Body of pancreas (tissue), 4 donors: Measurements from ENCODE around the gene STX8. TPM values are rescaled to one million over a fixed set of nuclear protein-coding genes. Genes with fewer than 3 reads are reported as not detected.

ENCODE experiments used
- ATAC-seq: fragments of 150-250 bp; one replicate; pipeline ENCODE4 v1.9.1; 2016
- DNase-seq, 4 donors: peaks; one replicate each; pipeline ENCODE4 v3.0.0-alpha.2; 2019
- H3K27ac ChIP-seq, 4 donors: fragments of 200-600 bp; sonication (generic); 1 replicate in 3 of 4; 2 replicates in 1 of 4; pipeline versions ENCODE4 v1.5.1 to v1.6.1; 2016 to 2019; ENCODE audit warnings: mild to moderate bottlenecking in 1 of 4, mixed read lengths in 1 of 4, moderate library complexity in 1 of 4
- H3K27me3 ChIP-seq, 2 donors: fragments of 200-600 bp; sonication (generic); one replicate each; pipeline ENCODE4 v1.6.0; 2016; ENCODE audit warnings: mild to moderate bottlenecking in 1 of 2
- H3K36me3 ChIP-seq, 2 donors: fragments of 200-600 bp; sonication (generic); replicated peaks in 1 of 2; 2 replicates each; pipeline ENCODE4 v1.5.1; 2016; ENCODE audit warnings: low read depth in 2 of 2; ENCODE audit not compliant: insufficient read depth in 1 of 2
- H3K4me1 ChIP-seq: fragments of 200-600 bp; sonication (generic); one replicate; pipeline ENCODE4 v1.6.0; 2016
- H3K4me3 ChIP-seq, 2 donors: fragments of 200-600 bp; sonication (generic); 1 replicate in 1 of 2; 2 replicates in 1 of 2; pipeline ENCODE4 v1.5.1; 2016 to 2019
- H3K9me3 ChIP-seq, 3 donors: fragments of 200-600 bp; sonication (generic); 1 replicate in 2 of 3; 2 replicates in 1 of 3; pipeline ENCODE4 v1.5.1; 2016
- CTCF ChIP-seq, 7 experiments: fragments of 450-650 bp in 4 of 7; fragments of 200-600 bp in 3 of 7; sonication (generic) in 3 of 7; IDR thresholded peaks; one replicate each; pipeline ENCODE4 v1.5.1; 2016 to 2019; ENCODE audit warnings: antibody characterized with exemption in 7 of 7
- POLR2A ChIP-seq, 3 donors: fragments of 450-650 bp; IDR thresholded peaks; one replicate each; pipeline ENCODE4 v1.6.1; 2016; ENCODE audit warnings: antibody characterized with exemption in 3 of 3, mild to moderate bottlenecking in 2 of 3
- WGBS, 2 donors: methylation state at CpG; one replicate each; pipeline ENCODE4 v1.1.5; 2017; 5-methylcytosine and 5-hydroxymethylcytosine counted together
- intact Hi-C: fragments of 100-400 bp; cut with DNase I; formaldehyde crosslinking; loops from one replicate; pipeline ENCODE4 v1.15.1; 2023
- total RNA-seq, 2 donors: library from RNA; depleted of rRNA; stranded (reverse); fragments of >200 nt; gene quantifications; one replicate each; pipeline ENCODE4 v1.1.0, GENCODE V29; 2016

Gene STX8
- total RNA-seq, 2 donors from 2014 or later, result 32.2 to 37.6 TPM

- no peaks in the 10 kb centered on the region for H3K9me3 ChIP-seq
- DNase-seq (no peak), ATAC-seq (no peak)
- no peaks in the 10 kb centered on the region for H3K27me3 ChIP-seq
- no peak overlapping the region for H3K4me3 ChIP-seq
- 84 to 93% methylated on average over 19 to 22 of the region's 25 CpGs for WGBS, 2 donors
- TF ChIP-seq CTCF (IDR thresholded peaks at IDR 0.05) (no peak), POLR2A (IDR thresholded peaks at IDR 0.05) (no peak)
- intact Hi-C loops, result no loop called here
- peaks cover 18% of the 10 kb centered on the region for H3K4me1 ChIP-seq
- no peak overlapping the region for H3K27ac ChIP-seq
- no peaks in the 10 kb centered on the region for H3K36me3 ChIP-seq
Measured at GRCh38 chr17:9221147-9221921, 354.3 kb downstream of the STX8 start.

GRCh38 chr17:9220398-9221146 is 355.0 kb downstream of the STX8 start:
- H3K36me3 ChIP-seq, result no peaks in the 10 kb centered on the region
- ATAC-seq (no peak), DNase-seq (no peak)
- no peak overlapping the region for H3K4me3 ChIP-seq
- WGBS, 2 donors, result 81 to 89% methylated on average over 11 to 12 of the region's 23 CpGs
- H3K27me3 ChIP-seq, result no peaks in the 10 kb centered on the region
- H3K9me3 ChIP-seq, result no peaks in the 10 kb centered on the region
- intact Hi-C loops, result no loop called here
- TF ChIP-seq POLR2A (IDR thresholded peaks at IDR 0.05) (no peak), CTCF (IDR thresholded peaks at IDR 0.05) (no peak)
- peaks cover 18% of the 10 kb centered on the region for H3K4me1 ChIP-seq
- no peak overlapping the region for H3K27ac ChIP-seq

- DNase-seq (no peak), ATAC-seq (no peak)
- H3K4me3 ChIP-seq, result no peak overlapping the region
- intact Hi-C loops, result no loop called here
- H3K36me3 ChIP-seq, result no peaks in the 10 kb centered on the region
- no peaks in the 10 kb centered on the region for H3K9me3 ChIP-seq
- peaks cover 18% of the 10 kb centered on the region for H3K4me1 ChIP-seq
- H3K27ac ChIP-seq, result no peak overlapping the region
- no peaks in the 10 kb centered on the region for H3K27me3 ChIP-seq
- TF ChIP-seq POLR2A (IDR thresholded peaks at IDR 0.05) (no peak), CTCF (IDR thresholded peaks at IDR 0.05) (no peak)
- 84 to 91% methylated on average over 13 of the region's 13 CpGs for WGBS, 2 donors
Measured at GRCh38 chr17:9219631-9220397, 355.8 kb downstream of the STX8 start.

- intact Hi-C loops, result no loop called here
- no peak overlapping the region for H3K4me3 ChIP-seq
- no peaks in the 10 kb centered on the region for H3K27me3 ChIP-seq
- H3K36me3 ChIP-seq, result no peaks in the 10 kb centered on the region
- 86 to 87% methylated on average over 8 to 15 of the region's 15 CpGs for WGBS, 2 donors
- no peak for ATAC-seq
- TF ChIP-seq POLR2A (IDR thresholded peaks at IDR 0.05) (no peak), CTCF (IDR thresholded peaks at IDR 0.05) (no peak)
- DNase-seq, result no peak
- no peak overlapping the region for H3K27ac ChIP-seq
- no peaks in the 10 kb centered on the region for H3K9me3 ChIP-seq
- H3K4me1 ChIP-seq, result peaks cover 18% of the 10 kb centered on the region
Measured at GRCh38 chr17:9218911-9219310, 356.7 kb downstream of the STX8 start.
